ENCODE data around the gene IFITM10.
"Not testable (repeated sequence)": the region's sequence is repeated elsewhere in the genome, so short reads cannot be mapped to it uniquely, and the experiment has no call there.

GRCh38 chr11:1689250-1690166, 60.9 kb downstream of the IFITM10 start:
- TF ChIP-seq EZH2 (IDR thresholded peaks at IDR 0.05; ENCODE audit: insufficient read depth, poor library complexity, severe bottlenecking); EZH2phosphoT487 (IDR thresholded peaks at IDR 0.05; ENCODE audit: insufficient read depth, low read depth): not testable (repeated sequence)

Measured in GM23248 (cell line).